Activated CD4-positive, alpha-beta T cell treated with anti-CD3 and anti-CD28 coated beads for 24 hours (primary cell): Measurements from ENCODE around the gene MARCKS.

Experiments
- DNase-seq, 2 donors: peaks; one replicate each; pipeline ENCODE4 v3.0.0-alpha.2; 2020; ENCODE audit warnings: low read depth in 2 of 2

The MARCKS gene

GRCh38 chr6:113853252-113853651 is 3.9 kb upstream of the MARCKS start:
- no peak for DNase-seq

GRCh38 chr6:113854531-113855499 is 2.3 kb upstream of the MARCKS start:
- DNase-seq, result no peak

- DNase-seq, result no peak
These were observed 1.4 kb upstream of the MARCKS start for GRCh38 chr6:113855500-113856374.

- no peak for DNase-seq
These were observed 845 bp upstream of the MARCKS start for GRCh38 chr6:113856375-113856624.

GRCh38 chr6:113857556-113858479 is 673 bp downstream of the MARCKS start:
- DNase-seq, result no peak

- peak; percentile 60 to 64 for DNase-seq
These were observed 1.6 kb downstream of the MARCKS start for GRCh38 chr6:113858480-113859348.

- no peak for DNase-seq
These were observed 2.4 kb downstream of the MARCKS start for GRCh38 chr6:113859349-113860180.

- no peak for DNase-seq
These were observed 3.2 kb downstream of the MARCKS start for GRCh38 chr6:113860181-113860955.

GRCh38 chr6:113862112-113862511 is 5.0 kb downstream of the MARCKS start:
- no peak for DNase-seq

GRCh38 chr6:113870917-113871316 is 13.8 kb downstream of the MARCKS start:
- DNase-seq, result no peak

GRCh38 chr6:113871975-113872374 is 14.8 kb downstream of the MARCKS start:
- no peak for DNase-seq

- no peak for DNase-seq
These were observed 16.0 kb downstream of the MARCKS start for GRCh38 chr6:113873043-113873667.

GRCh38 chr6:113875470-113875869 is 18.3 kb downstream of the MARCKS start:
- no peak for DNase-seq

GRCh38 chr6:113876695-113877094 is 19.6 kb downstream of the MARCKS start:
- DNase-seq, result no peak

- DNase-seq, result no peak
These were observed 22.3 kb downstream of the MARCKS start for GRCh38 chr6:113879186-113880096.

GRCh38 chr6:113881478-113881980 is 24.4 kb downstream of the MARCKS start:
- DNase-seq, result no peak

GRCh38 chr6:113882336-113883022 is 25.3 kb downstream of the MARCKS start:
- DNase-seq, result no peak
